Activated gamma-delta T cell (primary cell): ENCODE results near the gene PLCD3.

Experiments
- DNase-seq: peaks from one replicate; lab custom pipeline; 2025; lab: John Stamatoyannopoulos, UW

Gene PLCD3

GRCh38 chr17:45117848-45118646 is 14.3 kb downstream of the PLCD3 start:
- DNase-seq, result no peak

GRCh38 chr17:45117334-45117733 is 15.0 kb downstream of the PLCD3 start:
- no peak for DNase-seq

- no peak for DNase-seq
Measured at GRCh38 chr17:45116434-45117016, 15.8 kb downstream of the PLCD3 start.

- DNase-seq, result no peak
Measured at GRCh38 chr17:45115871-45116270, 16.4 kb downstream of the PLCD3 start.

GRCh38 chr17:45115015-45115625 is 17.2 kb downstream of the PLCD3 start:
- no peak for DNase-seq

- DNase-seq, result no peak
Measured at GRCh38 chr17:45114117-45114932, 18.0 kb downstream of the PLCD3 start.

GRCh38 chr17:45113424-45113754 is 18.9 kb downstream of the PLCD3 start:
- DNase-seq, result no peak

- DNase-seq, result no peak
Measured at GRCh38 chr17:45112559-45113423, 19.5 kb downstream of the PLCD3 start.

GRCh38 chr17:45111850-45112249 is 20.5 kb downstream of the PLCD3 start:
- DNase-seq, result no peak

- DNase-seq, result no peak
Measured at GRCh38 chr17:45110676-45111611, 21.4 kb downstream of the PLCD3 start.

- no peak for DNase-seq
Measured at GRCh38 chr17:45108595-45109521, 23.5 kb downstream of the PLCD3 start.

GRCh38 chr17:45108051-45108450 is 24.3 kb downstream of the PLCD3 start:
- no peak for DNase-seq

- no peak for DNase-seq
Measured at GRCh38 chr17:45107293-45108010, 24.9 kb downstream of the PLCD3 start.

GRCh38 chr17:45106582-45106981 is 25.7 kb downstream of the PLCD3 start:
- DNase-seq, result no peak

- no peak for DNase-seq
Measured at GRCh38 chr17:45106096-45106495, 26.2 kb downstream of the PLCD3 start.

- no peak for DNase-seq
Measured at GRCh38 chr17:45104907-45105624, 27.2 kb downstream of the PLCD3 start.

GRCh38 chr17:45104497-45104896 is 27.8 kb downstream of the PLCD3 start:
- no peak for DNase-seq

- no peak for DNase-seq
Measured at GRCh38 chr17:45104029-45104428, 28.3 kb downstream of the PLCD3 start.
